Activated CD8-positive, alpha-beta memory T cell treated with anti-CD3 and anti-CD28 coated beads, Interleukin-2, amount 50 U/mL, for 4 hours (primary cell): ENCODE results near the gene MFAP3.

ENCODE experiments used
- DNase-seq: peaks from one replicate; pipeline ENCODE4 v3.0.0-alpha.2; 2020

The MFAP3 gene

GRCh38 chr5:154095904-154096303, 57.1 kb downstream of the MFAP3 start:
- DNase-seq: no peak

- no peak for DNase-seq
Measured at GRCh38 chr5:154097031-154097430, 58.3 kb downstream of the MFAP3 start.

GRCh38 chr5:154098465-154098864, 59.7 kb downstream of the MFAP3 start:
- no peak for DNase-seq

- DNase-seq: no peak
Measured at GRCh38 chr5:154101184-154101583, 62.4 kb downstream of the MFAP3 start.

GRCh38 chr5:154103233-154103632, 64.5 kb downstream of the MFAP3 start:
- no peak for DNase-seq
